HL-60 (cell line): ENCODE measurements around the gene SDF2.
"Not testable (repeated sequence)": the region's sequence is repeated elsewhere in the genome, so short reads cannot be mapped to it uniquely, and the experiment has no call there.

Experiments used
- GABPA ChIP-seq: IDR thresholded peaks from 2 replicates; pipeline ENCODE4 v1.6.1; 2012; ENCODE audit warnings: low read depth
- POLR2AphosphoS5 ChIP-seq: IDR thresholded peaks from 2 replicates; pipeline ENCODE4 v1.6.1; 2012; ENCODE audit warnings: low read depth
- SPI1 ChIP-seq: IDR thresholded peaks from 2 replicates; pipeline ENCODE4 v1.6.1; 2012; ENCODE audit warnings: low read depth, mild to moderate bottlenecking, borderline replicate concordance
- TF ChIP-seq, protein P1 (sequence below): IDR thresholded peaks from one replicate; pipeline ENCODE4 v1.5.1; 2011; ENCODE audit warnings: low read length, control low read depth, inconsistent platforms; ENCODE audit not compliant: insufficient read depth
- TF ChIP-seq, protein P2 (sequence below): IDR thresholded peaks from 2 replicates; pipeline ENCODE4 v1.6.1; 2012; ENCODE audit warnings: low read depth; ENCODE audit not compliant: insufficient replicate concordance

DNA sequence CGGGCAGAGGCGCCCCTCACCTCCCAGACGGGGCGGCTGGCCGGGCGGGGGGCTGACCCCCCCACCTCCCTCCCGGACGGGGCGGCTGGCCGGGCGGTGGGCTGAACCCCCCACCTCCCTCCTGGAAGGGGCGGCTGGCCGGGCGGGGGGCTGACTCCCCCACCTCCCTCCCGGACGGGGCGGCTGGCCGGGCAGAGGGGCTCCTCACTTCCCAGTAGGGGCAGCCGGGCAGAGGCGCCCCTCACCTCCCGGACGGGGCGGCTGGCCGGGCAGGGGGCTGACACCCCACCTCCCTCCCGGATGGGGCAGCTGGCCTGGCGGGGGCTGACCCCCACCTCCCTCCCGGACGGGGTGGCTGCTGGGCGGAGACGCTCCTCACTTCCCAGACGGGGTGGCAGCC lies 57.7 kb downstream of the SDF2 start:
- not testable (repeated sequence) for TF ChIP-seq POLR2AphosphoS5, GABPA, SPI1
- TF ChIP-seq, protein P1, sequence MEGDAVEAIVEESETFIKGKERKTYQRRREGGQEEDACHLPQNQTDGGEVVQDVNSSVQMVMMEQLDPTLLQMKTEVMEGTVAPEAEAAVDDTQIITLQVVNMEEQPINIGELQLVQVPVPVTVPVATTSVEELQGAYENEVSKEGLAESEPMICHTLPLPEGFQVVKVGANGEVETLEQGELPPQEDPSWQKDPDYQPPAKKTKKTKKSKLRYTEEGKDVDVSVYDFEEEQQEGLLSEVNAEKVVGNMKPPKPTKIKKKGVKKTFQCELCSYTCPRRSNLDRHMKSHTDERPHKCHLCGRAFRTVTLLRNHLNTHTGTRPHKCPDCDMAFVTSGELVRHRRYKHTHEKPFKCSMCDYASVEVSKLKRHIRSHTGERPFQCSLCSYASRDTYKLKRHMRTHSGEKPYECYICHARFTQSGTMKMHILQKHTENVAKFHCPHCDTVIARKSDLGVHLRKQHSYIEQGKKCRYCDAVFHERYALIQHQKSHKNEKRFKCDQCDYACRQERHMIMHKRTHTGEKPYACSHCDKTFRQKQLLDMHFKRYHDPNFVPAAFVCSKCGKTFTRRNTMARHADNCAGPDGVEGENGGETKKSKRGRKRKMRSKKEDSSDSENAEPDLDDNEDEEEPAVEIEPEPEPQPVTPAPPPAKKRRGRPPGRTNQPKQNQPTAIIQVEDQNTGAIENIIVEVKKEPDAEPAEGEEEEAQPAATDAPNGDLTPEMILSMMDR, result not testable (repeated sequence)
- TF ChIP-seq, protein P2, sequence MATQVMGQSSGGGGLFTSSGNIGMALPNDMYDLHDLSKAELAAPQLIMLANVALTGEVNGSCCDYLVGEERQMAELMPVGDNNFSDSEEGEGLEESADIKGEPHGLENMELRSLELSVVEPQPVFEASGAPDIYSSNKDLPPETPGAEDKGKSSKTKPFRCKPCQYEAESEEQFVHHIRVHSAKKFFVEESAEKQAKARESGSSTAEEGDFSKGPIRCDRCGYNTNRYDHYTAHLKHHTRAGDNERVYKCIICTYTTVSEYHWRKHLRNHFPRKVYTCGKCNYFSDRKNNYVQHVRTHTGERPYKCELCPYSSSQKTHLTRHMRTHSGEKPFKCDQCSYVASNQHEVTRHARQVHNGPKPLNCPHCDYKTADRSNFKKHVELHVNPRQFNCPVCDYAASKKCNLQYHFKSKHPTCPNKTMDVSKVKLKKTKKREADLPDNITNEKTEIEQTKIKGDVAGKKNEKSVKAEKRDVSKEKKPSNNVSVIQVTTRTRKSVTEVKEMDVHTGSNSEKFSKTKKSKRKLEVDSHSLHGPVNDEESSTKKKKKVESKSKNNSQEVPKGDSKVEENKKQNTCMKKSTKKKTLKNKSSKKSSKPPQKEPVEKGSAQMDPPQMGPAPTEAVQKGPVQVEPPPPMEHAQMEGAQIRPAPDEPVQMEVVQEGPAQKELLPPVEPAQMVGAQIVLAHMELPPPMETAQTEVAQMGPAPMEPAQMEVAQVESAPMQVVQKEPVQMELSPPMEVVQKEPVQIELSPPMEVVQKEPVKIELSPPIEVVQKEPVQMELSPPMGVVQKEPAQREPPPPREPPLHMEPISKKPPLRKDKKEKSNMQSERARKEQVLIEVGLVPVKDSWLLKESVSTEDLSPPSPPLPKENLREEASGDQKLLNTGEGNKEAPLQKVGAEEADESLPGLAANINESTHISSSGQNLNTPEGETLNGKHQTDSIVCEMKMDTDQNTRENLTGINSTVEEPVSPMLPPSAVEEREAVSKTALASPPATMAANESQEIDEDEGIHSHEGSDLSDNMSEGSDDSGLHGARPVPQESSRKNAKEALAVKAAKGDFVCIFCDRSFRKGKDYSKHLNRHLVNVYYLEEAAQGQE, result not testable (repeated sequence)
